Central memory CD8-positive, alpha-beta T cell (primary cell): ENCODE results near the gene SPATA24.
A peak's percentile ranks its signal among the peaks of the same experiment; 100 is the strongest.
"Not testable (repeated sequence)": the region's sequence is repeated elsewhere in the genome, so short reads cannot be mapped to it uniquely, and the experiment has no call there.

ENCODE experiments used
- ATAC-seq: fragments of 150-1000 bp; cut with Tn5 transposase; replicated peaks from 2 replicates; pipeline ENCODE4 v1.10.0; 2022; ENCODE audit warnings: mild to moderate bottlenecking, moderate FRiP score, moderate number of reproducible peaks; ENCODE audit not compliant: poor library complexity, severe bottlenecking; ENCODE audit errors: extremely low read depth
- DNase-seq, 2 donors: peaks; one replicate each; pipeline ENCODE4 v3.0.0; 2021; ENCODE audit warnings: low spot score in 2 of 2
- H3K27ac Mint-ChIP-seq: one replicate; pipeline ENCODE4 v1.8.0; 2022; ENCODE audit warnings: low read depth, mild to moderate bottlenecking, moderate library complexity, mixed read lengths
- H3K27me3 Mint-ChIP-seq: one replicate; pipeline ENCODE4 v1.8.0; 2022; ENCODE audit warnings: mixed read lengths
- H3K36me3 Mint-ChIP-seq: one replicate; pipeline ENCODE4 v1.8.0; 2022; ENCODE audit warnings: mild to moderate bottlenecking, moderate library complexity, mixed read lengths; ENCODE audit not compliant: insufficient read depth
- H3K4me1 Mint-ChIP-seq: one replicate; pipeline ENCODE4 v1.8.0; 2022; ENCODE audit warnings: mixed read lengths
- H3K4me3 Mint-ChIP-seq: one replicate; pipeline ENCODE4 v1.8.0; 2022; ENCODE audit warnings: mild to moderate bottlenecking, moderate library complexity, mixed read lengths
- H3K9me3 Mint-ChIP-seq: one replicate; pipeline ENCODE4 v1.8.0; 2022; ENCODE audit warnings: mixed read lengths

SPATA24 gene

DNA sequence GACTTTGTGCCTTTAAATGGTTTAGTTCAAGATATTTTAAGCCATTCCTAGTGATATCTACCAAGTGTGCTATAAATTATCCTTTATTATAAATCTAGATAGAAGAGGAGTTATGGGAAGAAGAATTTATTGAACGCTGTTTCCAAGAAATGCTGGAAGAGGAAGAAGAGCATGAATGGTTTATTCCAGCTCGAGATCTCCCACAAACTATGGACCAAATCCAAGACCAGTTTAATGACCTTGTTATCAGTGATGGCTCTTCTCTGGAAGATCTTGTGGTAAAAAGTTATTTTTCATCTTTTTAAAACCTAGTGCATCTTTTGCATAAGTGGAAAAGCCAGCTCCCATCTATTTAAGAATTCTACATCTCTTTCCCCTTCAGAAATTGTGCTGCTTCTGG is 39.4 kb downstream of the SPATA24 start:
- Mint-ChIP-seq H3K4me3 (no peak overlapping the region), H3K36me3 (peaks cover 50% of the 10 kb centered on the region), H3K4me1 (peaks cover 5% of the 10 kb centered on the region), H3K9me3 (no peaks in the 10 kb centered on the region), H3K27ac (no peak overlapping the region), H3K27me3 (no peaks in the 10 kb centered on the region)
- DNase-seq (no peak), ATAC-seq (no peak)

DNA sequence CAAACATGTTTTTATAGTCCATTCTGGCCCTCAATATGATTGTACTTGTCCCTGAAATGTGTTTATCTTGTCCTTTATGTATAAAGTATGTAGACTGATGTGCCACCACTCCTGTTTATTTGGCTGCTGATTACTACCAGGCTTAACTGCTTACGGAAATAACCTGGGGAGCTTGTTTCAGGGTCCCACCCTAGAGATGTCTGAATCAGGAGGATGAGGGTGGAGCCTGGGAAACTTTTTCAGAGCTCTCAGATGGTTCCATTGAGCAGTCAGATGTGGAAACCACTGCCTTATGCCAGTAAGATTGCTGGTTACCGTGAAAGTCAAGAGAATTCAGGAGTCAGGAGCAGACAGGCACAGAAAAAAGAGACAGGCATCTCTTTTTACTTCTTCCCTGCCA is 40.0 kb downstream of the SPATA24 start:
- peaks cover 6% of the 10 kb centered on the region for H3K4me1 Mint-ChIP-seq
- no peak for ATAC-seq
- H3K4me3 Mint-ChIP-seq = no peak overlapping the region
- H3K27me3 Mint-ChIP-seq = no peaks in the 10 kb centered on the region
- H3K9me3 Mint-ChIP-seq = no peaks in the 10 kb centered on the region
- H3K36me3 Mint-ChIP-seq = peaks cover 47% of the 10 kb centered on the region
- no peak for DNase-seq
- no peak overlapping the region for H3K27ac Mint-ChIP-seq

DNA sequence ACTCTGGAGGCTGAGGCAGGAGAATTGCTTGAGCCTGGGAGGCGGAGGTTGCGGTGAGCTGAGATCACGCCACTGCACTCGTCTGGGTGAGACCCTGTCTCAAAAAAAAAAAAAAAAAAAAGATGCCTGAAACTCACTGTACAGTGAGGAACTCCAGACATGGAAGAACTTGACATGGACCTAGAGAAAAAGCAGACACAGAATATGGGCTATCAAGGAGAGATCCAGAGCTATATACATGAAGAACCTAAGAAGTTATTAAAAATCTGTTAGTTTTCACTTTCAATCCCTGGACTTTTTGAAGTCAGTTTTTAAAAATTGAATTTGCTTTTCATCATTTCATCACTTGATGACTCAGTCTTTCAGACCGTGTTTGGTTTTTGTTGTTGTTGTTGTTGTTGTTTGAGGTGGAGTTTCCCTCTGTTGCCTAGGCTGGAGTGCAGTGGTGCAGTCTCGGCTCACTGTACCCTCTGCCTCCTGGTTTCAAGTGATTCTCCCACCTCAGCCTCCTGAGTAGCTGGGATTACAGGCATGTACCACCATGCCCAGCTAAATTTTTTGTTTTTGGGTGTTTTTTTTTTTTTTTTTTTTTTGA is 42.0 kb downstream of the SPATA24 start:
- peaks cover 44% of the 10 kb centered on the region for H3K36me3 Mint-ChIP-seq

DNA sequence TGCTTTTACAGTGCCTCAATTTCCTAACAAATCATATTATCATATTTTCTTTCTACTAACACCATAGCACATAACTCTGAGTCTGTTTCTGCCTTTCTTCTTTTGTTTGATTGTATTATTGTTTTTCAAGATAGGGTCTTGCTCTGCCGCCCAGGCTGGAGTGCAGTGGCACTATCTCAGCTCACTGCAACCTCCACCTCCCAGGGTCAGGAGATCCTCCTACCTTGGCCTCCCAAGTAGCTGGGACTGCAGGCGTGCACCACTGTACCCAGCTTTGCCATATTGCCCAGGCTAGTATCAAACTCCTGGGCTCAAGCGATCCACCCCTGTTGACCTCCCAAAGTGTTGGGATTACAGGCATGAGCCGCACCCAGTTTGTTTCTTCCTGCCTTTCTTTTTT is 43.5 kb downstream of the SPATA24 start:
- H3K9me3 Mint-ChIP-seq = no peaks in the 10 kb centered on the region

More for the DNA sequence above, 42.0 kb downstream of the SPATA24 start:
- Mint-ChIP-seq H3K27me3 (no peaks in the 10 kb centered on the region), H3K4me1 (peaks cover 18% of the 10 kb centered on the region), H3K4me3 (no peak overlapping the region), H3K27ac (no peak overlapping the region), H3K9me3 (no peaks in the 10 kb centered on the region)
- ATAC-seq (no peak), DNase-seq (no peak)

DNA sequence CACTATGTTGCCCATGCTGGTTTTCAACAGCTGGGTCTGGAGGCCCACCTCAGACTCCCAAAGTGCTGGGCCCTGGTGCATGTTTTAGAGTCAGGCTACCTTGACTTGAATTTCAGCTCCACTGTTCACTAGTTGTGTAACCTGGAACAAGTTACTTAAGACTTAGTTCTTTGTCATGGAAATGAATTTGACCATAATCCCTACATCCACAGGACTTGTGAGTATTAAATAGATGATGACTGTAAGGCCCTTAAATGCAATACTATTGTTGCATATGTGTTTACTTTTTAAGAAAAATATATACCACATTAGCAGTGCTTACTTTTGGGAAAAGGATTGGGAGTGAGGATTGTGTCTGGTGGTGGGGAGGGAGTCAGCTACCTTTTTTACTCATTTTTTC is 45.8 kb downstream of the SPATA24 start:
- DNase-seq = no peak
- H3K27ac Mint-ChIP-seq = no peak overlapping the region
- ATAC-seq = no peak
- H3K9me3 Mint-ChIP-seq = peaks cover 5% of the 10 kb centered on the region
- peaks cover 22% of the 10 kb centered on the region for H3K36me3 Mint-ChIP-seq
- H3K27me3 Mint-ChIP-seq = no peaks in the 10 kb centered on the region
- H3K4me1 Mint-ChIP-seq = peaks cover 27% of the 10 kb centered on the region
- H3K4me3 Mint-ChIP-seq = no peak overlapping the region

More for the DNA sequence above, 43.5 kb downstream of the SPATA24 start:
- H3K27me3 Mint-ChIP-seq = no peaks in the 10 kb centered on the region
- H3K4me1 Mint-ChIP-seq = peaks cover 18% of the 10 kb centered on the region
- H3K4me3 Mint-ChIP-seq = no peak overlapping the region
- no peak for ATAC-seq
- peaks cover 32% of the 10 kb centered on the region for H3K36me3 Mint-ChIP-seq
- DNase-seq = no peak
- H3K27ac Mint-ChIP-seq = no peak overlapping the region

DNA sequence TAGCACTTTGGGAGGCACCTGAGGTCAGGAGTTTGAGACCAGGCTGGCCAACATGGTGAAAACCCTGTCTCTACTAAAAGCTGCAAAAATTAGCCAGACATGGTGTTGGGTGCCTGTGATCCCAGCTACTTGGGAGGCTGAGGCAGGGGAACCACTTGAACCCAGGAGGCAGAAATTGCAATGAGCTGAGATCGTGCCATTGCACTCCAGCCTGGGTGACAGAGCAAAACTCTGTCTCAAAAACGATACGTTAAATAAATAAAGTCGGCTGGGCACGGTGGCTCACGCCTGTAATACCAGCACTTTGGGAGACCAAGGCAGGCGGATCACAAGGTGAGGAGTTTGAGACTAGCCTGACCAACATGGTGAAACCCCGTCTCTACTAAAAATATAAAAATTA is 48.0 kb downstream of the SPATA24 start:
- H3K4me1 Mint-ChIP-seq = peaks cover 36% of the 10 kb centered on the region
- not testable (repeated sequence) for DNase-seq, H3K27me3 Mint-ChIP-seq, H3K9me3 Mint-ChIP-seq, H3K27ac Mint-ChIP-seq, H3K4me3 Mint-ChIP-seq, ATAC-seq
- H3K36me3 Mint-ChIP-seq = peaks cover 31% of the 10 kb centered on the region

DNA sequence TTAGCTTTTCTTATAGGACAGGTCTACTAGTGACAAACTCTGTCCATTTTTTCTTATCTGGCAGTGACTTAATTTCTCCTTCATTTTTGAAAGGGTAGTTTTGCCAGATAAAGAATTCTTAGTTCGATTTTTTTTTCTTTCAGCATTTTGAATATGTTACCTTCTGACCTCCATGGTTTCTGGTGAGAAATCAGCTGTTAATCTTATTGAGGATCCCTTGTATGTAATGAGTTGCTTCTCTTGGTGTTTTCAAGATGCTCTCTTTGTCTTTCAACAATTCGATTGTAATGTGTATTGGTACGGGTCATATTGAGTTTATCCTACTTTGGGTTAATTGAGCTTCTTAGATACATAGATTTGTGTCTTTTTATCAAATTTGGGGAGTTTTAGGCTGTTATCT is 49.7 kb downstream of the SPATA24 start:
- H3K27ac Mint-ChIP-seq = peak overlapping the region; percentile 41
- peaks cover 5% of the 10 kb centered on the region for H3K9me3 Mint-ChIP-seq
- no peak for ATAC-seq
- DNase-seq = no peak
- peaks cover 31% of the 10 kb centered on the region for H3K36me3 Mint-ChIP-seq
- no peaks in the 10 kb centered on the region for H3K27me3 Mint-ChIP-seq
- peaks cover 38% of the 10 kb centered on the region for H3K4me1 Mint-ChIP-seq
- no peak overlapping the region for H3K4me3 Mint-ChIP-seq

DNA sequence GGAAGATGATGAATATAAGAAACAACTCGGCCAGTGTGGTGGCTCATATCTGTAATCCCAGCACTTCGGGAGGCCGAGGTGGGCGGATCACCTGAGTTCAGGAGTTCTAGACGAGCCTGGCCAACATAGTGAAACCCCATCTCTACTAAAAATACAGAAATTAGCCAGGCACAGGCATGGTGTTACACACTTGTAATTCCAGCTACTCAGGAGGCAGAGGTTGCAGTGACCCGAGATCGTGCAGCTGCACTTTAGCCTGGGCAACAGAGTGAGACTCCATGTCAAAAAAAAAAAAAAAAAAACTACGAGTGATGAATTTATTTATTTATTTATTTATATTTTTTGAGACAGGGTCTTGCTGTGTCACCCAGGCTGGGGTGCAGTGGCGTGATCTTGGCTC is 56.0 kb downstream of the SPATA24 start:
- H3K27ac Mint-ChIP-seq, H3K27me3 Mint-ChIP-seq, ATAC-seq, H3K4me3 Mint-ChIP-seq, H3K9me3 Mint-ChIP-seq, DNase-seq: not testable (repeated sequence)
- H3K36me3 Mint-ChIP-seq = peaks cover 41% of the 10 kb centered on the region
- peaks cover 58% of the 10 kb centered on the region for H3K4me1 Mint-ChIP-seq
